Measurements from ENCODE around the gene UNC5CL.

The UNC5CL gene

DNA sequence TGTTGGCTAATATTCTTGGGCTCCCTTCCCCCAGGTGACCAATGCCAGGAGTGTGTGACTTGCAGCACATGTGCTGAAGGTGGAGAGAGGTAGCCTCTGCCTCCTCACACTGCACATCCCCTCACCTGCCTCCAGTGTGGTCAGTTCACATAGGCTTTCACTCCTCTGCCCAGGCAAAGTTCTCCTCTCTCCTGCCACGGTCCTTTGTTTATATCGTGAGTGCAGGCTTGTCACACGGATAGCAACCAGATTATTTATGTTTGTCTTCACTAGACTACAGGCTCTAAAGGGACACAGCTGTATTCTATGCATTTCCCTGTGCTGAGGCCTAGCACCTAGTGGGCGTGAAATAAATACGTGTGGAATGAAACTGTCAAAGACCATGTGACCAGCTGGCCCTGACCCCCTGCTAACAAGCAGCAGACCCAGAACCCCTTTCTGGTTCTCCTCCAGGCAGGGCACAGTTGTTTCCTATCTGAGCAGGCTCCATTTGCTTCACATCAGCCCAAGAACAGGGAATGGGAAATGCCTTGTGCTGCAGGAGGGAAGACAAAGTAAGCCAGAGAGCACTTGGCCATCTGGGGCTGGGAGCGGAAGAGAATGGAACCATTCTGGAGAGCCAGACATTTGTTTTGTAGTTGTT, 42.3 kb downstream of the UNC5CL start:
- POLR2A ChIA-PET (ENCODE audit: low non-redundant PET) = no interaction called here
- no peak for DNase-seq (ENCODE audit: low spot score)
- TF ChIP-seq, protein P1, sequence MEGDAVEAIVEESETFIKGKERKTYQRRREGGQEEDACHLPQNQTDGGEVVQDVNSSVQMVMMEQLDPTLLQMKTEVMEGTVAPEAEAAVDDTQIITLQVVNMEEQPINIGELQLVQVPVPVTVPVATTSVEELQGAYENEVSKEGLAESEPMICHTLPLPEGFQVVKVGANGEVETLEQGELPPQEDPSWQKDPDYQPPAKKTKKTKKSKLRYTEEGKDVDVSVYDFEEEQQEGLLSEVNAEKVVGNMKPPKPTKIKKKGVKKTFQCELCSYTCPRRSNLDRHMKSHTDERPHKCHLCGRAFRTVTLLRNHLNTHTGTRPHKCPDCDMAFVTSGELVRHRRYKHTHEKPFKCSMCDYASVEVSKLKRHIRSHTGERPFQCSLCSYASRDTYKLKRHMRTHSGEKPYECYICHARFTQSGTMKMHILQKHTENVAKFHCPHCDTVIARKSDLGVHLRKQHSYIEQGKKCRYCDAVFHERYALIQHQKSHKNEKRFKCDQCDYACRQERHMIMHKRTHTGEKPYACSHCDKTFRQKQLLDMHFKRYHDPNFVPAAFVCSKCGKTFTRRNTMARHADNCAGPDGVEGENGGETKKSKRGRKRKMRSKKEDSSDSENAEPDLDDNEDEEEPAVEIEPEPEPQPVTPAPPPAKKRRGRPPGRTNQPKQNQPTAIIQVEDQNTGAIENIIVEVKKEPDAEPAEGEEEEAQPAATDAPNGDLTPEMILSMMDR (conservative IDR thresholded peaks at IDR 0.05; ENCODE audit: low read depth) = no peak
- CTCF ChIA-PET = interaction anchor here (0.8 kb wide), 1 partner anchor 70 kb away, joined by 4 read pairs; no protein-coding TSS in a partner anchor
- no peak overlapping the region for H3K27ac ChIP-seq

DNA sequence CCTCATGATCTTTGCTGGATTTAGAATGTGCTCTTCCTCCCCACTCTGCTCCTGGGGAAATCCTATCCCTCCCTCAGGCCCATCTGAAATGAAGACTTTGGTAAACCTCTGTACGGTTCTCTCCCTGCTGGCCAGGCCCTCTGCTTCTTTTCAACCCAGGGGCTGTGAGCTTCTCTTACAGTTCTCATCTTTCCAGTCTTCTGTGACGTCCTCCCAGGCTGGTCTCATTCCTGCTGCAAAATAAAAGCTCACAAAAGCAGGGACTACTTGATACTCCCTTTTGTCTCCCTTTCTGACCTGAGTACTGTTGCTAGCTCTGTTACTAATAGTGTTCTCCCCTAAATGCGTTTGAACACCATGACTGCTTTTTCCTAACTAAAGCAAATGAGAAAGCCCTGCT, 46.3 kb downstream of the UNC5CL start:
- DNase-seq (ENCODE audit: low spot score) = no peak
- no peak overlapping the region for H3K27ac ChIP-seq
- ChIA-PET CTCF (no interaction called here), POLR2A (ENCODE audit: low non-redundant PET) (no interaction called here)
- TF ChIP-seq, protein P1 (conservative IDR thresholded peaks at IDR 0.05; ENCODE audit: low read depth) = no peak

DNA sequence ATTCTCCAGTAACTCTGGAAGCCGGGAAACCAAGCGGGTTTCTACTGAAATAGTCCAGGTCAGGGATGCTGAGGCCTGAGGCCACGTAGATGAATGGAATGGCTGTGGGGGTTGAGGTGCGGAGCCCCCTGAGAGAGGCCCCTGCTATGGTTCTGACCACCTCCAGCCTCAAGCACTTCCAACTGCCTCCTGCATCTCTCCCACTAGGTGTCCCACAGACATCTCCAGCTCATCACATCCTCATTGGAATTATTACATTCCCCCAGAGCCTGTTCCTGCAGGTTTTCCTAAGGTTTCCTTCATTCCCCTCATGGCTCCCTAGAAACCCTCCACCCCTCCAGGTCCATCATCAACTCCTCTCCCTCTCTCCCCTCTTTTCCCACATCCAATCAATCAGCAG, 48.7 kb downstream of the UNC5CL start:
- TF ChIP-seq, protein P1 (conservative IDR thresholded peaks at IDR 0.05; ENCODE audit: low read depth) = no peak
- ChIA-PET POLR2A (ENCODE audit: low non-redundant PET) (no interaction called here), CTCF (interaction anchor here (0.8 kb wide), 2 partner anchors 24 to 403 kb away, joined by 3 to 4 read pairs; no protein-coding TSS in a partner anchor)
- H3K27ac ChIP-seq = no peak overlapping the region
- no peak for DNase-seq (ENCODE audit: low spot score)

DNA sequence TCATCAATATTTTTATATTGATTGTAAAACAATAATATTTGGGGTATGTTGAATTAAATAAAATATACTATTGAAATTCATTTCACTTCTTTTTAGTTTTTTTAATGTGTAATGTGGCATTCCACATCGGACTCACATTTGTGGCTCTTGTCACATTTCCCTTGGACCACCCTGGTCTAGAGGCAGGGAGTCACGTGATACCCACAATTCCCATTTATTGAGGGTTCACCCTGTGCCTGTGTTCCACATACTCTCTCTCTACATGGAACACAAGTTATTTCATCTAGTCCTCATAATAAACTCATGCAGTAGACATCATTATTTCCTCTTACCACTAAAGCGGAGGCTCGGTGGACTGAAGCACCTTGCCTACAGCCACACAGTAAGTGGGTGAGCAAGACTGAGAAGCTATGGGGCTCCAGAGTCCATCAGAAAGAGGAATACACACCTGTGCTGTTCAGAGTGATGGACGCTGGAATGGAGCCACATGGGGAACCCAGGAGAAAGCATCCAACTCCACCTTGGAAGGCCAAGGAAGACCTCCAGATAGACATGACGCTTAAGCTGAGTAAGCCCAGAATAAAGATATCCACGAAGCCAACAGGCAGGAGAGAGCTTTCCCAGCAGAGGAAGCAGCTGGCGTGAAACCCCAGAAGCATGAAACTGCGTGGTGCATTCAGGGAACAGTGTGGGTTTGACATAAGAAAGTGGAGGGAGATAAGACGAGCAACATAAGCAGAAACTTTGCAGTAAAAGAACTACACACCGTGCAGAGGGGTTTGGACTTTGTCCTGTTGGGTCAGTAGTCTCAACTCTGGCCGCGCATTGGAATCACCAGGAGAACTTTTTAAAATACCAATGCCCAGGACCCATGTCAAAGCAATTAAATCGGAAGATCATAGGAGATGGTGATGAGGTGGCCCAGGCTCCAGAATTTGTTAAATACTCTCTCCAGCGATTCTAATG, 49.5 kb downstream of the UNC5CL start:
- CTCF ChIA-PET = interaction anchor here (0.8 kb wide), 1 partner anchor 23 kb away, joined by 3 read pairs; no protein-coding TSS in a partner anchor
- no peak overlapping the region for H3K27ac ChIP-seq
- POLR2A ChIA-PET (ENCODE audit: low non-redundant PET) = no interaction called here
- TF ChIP-seq, protein P1 (conservative IDR thresholded peaks at IDR 0.05; ENCODE audit: low read depth) = no peak
- no peak for DNase-seq (ENCODE audit: low spot score)

DNA sequence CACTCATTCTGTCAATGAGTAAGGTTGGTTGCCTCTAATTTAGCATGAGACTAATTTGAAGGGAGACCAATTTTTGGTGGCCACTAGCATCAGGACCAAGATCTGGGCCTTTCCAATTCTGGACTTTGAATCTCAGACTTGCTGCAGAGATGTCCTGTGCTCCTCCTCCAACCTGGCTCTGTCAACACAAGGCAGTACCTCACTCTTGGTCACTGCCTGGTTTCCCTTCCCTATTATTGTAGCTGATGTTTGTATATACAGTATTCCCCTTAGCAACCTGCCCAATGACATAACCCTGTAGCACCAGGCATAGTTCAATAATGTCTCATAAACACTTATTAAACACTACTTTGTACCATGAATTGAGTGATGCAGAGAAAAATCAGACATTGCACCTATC, 50.4 kb downstream of the UNC5CL start:
- DNase-seq (ENCODE audit: low spot score) = no peak
- no peak overlapping the region for H3K27ac ChIP-seq
- TF ChIP-seq, protein P1 (conservative IDR thresholded peaks at IDR 0.05; ENCODE audit: low read depth) = no peak
- CTCF ChIA-PET = no interaction called here
- POLR2A ChIA-PET (ENCODE audit: low non-redundant PET) = no interaction called here

DNA sequence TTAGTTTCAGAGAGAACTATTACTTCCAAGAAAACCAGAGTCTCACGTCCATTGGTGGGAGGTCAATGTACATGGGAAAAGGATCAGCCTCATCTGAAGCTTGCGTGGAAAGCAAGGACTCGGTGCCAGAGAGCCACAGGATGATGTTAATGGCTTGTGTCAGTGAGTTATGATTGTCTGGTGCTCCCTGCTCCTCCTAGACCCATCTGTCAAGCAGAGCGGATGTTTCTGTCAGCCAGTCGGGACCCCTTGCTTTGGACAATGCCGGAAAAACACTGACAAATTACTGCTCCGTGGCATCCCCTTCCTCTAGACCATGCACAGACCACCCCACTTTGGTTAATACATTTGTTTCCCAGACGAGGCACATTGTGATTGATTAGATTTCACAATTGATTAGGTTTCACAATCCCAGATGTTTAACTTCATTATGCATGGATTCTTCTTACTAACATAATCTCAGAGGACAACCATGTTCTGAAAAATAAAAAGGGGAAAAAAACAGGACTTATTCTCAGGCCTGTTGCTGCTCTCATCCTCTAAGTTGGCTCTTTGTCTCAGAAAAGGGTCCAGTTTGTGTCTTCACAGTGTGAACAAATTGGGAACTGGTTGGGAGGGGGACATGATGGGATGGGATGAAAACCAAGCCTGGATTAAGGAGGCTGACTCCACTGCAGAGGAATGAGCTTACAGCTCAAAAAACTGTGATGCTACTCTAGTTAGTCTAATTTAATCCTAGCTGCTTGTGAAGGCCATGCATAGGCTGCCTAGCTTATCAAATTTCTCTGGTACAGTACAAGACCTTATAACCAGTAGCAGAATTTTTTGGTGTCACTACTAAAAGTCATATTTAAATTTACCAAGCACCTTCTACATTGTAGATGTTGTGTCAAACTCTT, 51.9 kb downstream of the UNC5CL start:
- ChIA-PET POLR2A (ENCODE audit: low non-redundant PET) (no interaction called here), CTCF (no interaction called here)
- H3K27ac ChIP-seq = no peak overlapping the region
- TF ChIP-seq, protein P1 (conservative IDR thresholded peaks at IDR 0.05; ENCODE audit: low read depth) = no peak
- no peak for DNase-seq (ENCODE audit: low spot score)
